Sigmoid colon (tissue), 7 donors: ENCODE data around the gene SRCIN1. TPM values are rescaled to one million over a fixed set of nuclear protein-coding genes. Genes with fewer than 3 reads are reported as not detected.

Experiments
- DNase-seq: peaks from one replicate; pipeline ENCODE4 v3.0.0-alpha.2; 2019
- H3K27ac ChIP-seq, 4 donors: fragments of 200-600 bp; sonication (generic); one replicate each; pipeline ENCODE4 v1.5.1; 2016 to 2019; ENCODE audit warnings: mild to moderate bottlenecking in 1 of 4
- H3K27me3 ChIP-seq, 3 donors: fragments of 200-600 bp; sonication (generic); one replicate each; pipeline ENCODE4 v1.5.1; 2019; ENCODE audit warnings: mild to moderate bottlenecking in 1 of 3
- H3K36me3 ChIP-seq, 4 donors: fragments of 200-600 bp; sonication (generic); one replicate each; pipeline ENCODE4 v1.5.1; 2016 to 2019
- H3K4me1 ChIP-seq, 4 donors: fragments of 200-600 bp; sonication (generic); one replicate each; pipeline ENCODE4 v1.5.1; 2017 to 2019
- H3K4me3 ChIP-seq, 4 donors: fragments of 200-600 bp; sonication (generic); one replicate each; pipeline ENCODE4 v1.5.1; 2017 to 2019; ENCODE audit warnings: mild to moderate bottlenecking in 2 of 4, moderate library complexity in 1 of 4
- H3K9me3 ChIP-seq, 4 donors: fragments of 200-600 bp in 3 of 4; sonication (generic) in 3 of 4; one replicate each; pipeline versions ENCODE4 v1.5.1 to v1.6.1; 2013 to 2019
- EP300 ChIP-seq, 4 donors: sonication (generic); formaldehyde crosslinking; IDR thresholded peaks; one replicate each; pipeline ENCODE4 v1.6.1; 2017; ENCODE audit warnings: antibody characterized with exemption in 4 of 4
- POLR2A ChIP-seq, 2 donors: fragments of 450-650 bp; IDR thresholded peaks; one replicate each; pipeline ENCODE4 v1.6.1; 2016; ENCODE audit warnings: antibody characterized with exemption in 2 of 2, mild to moderate bottlenecking in 2 of 2, moderate library complexity in 2 of 2
- POLR2AphosphoS5 ChIP-seq, 4 donors: sonication (generic); formaldehyde crosslinking; IDR thresholded peaks; one replicate each; pipeline ENCODE4 v1.6.1; 2017; ENCODE audit warnings: antibody characterized with exemption in 4 of 4
- WGBS, 2 donors: extraction: QIAGEN DNeasy Blood & Tissue Kit; methylation state at CpG; one replicate each; pipeline ENCODE4 v1.1.7; 2013; 5-methylcytosine and 5-hydroxymethylcytosine counted together
- intact Hi-C: fragments of 100-400 bp; cut with DNase I; formaldehyde crosslinking; loops from one replicate; pipeline ENCODE4 v1.15.1; 2023
- polyA plus RNA-seq, 3 donors: library from polyadenylated mRNA; stranded (reverse); fragments of 200-250 nt; gene quantifications; one replicate each; pipeline ENCODE4 v1.2.3, GENCODE V29; 2013
- total RNA-seq, 4 donors: library from RNA; depleted of rRNA; stranded (reverse); fragments of >200 nt; gene quantifications; one replicate each; pipeline ENCODE4 v1.1.0, GENCODE V29; 2016
- TF ChIP-seq, protein P1 (sequence below), 4 experiments: fragments of 450-650 bp in 3 of 4; fragments of 200-600 bp in 1 of 4; IDR thresholded peaks; one replicate each; pipeline ENCODE4 v1.5.1; 2016 to 2019; ENCODE audit warnings: antibody characterized with exemption in 4 of 4, mild to moderate bottlenecking in 3 of 4, moderate library complexity in 2 of 4
- donor health status: healthy with polysubstance abuse.
- donor health status: Bipolar disorder and iron deficiency.
- donor health status: healthy.

Gene SRCIN1
- total and polyA plus RNA-seq, 7 donors, result 0.81 to 9.4 (median 1.3) TPM; not detected in 1

DNA sequence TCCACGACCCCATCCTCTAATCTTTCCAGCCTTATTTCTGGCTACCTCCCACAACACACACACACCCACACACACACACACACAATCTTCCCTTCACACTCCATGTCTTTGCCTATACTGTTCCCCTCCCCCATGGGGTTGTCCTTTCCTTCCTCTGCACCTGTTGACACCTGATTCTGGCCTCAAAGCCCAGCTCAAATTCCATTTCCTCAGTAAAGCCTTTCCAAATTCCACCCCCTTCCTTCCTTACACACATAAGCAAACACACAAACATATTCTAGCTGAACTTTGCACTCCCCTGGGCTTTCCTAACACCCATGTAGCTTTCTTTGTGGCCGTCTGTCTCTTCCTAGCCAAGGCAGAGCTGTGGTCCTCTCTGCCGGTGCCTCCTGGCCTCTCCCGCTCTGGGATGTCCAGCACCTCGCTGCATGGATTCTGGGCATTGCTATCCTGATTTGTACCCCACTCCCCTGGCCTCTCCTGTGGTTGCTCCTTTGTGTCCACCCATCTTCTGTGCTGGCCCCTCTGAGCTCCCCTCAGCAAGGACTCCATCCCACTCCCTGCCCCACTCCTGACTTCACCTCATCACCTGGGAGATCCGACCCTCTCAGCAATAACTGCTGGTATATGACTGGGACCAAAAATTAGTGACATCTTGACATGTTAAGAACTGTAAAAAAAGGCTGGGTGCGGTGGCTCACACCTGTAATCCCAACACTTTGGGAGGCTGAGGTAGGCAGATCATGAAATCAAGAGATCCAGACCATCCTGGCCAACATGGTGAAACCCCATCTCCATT lies 8.4 kb upstream of the SRCIN1 start:
- H3K27me3 ChIP-seq, result peaks cover 0 to 22% (median 13%) of the 10 kb centered on the region in 3 donors
- no peaks in the 10 kb centered on the region for H3K4me1 ChIP-seq
- H3K9me3 ChIP-seq, result no peaks in the 10 kb centered on the region
- TF ChIP-seq, protein P1, sequence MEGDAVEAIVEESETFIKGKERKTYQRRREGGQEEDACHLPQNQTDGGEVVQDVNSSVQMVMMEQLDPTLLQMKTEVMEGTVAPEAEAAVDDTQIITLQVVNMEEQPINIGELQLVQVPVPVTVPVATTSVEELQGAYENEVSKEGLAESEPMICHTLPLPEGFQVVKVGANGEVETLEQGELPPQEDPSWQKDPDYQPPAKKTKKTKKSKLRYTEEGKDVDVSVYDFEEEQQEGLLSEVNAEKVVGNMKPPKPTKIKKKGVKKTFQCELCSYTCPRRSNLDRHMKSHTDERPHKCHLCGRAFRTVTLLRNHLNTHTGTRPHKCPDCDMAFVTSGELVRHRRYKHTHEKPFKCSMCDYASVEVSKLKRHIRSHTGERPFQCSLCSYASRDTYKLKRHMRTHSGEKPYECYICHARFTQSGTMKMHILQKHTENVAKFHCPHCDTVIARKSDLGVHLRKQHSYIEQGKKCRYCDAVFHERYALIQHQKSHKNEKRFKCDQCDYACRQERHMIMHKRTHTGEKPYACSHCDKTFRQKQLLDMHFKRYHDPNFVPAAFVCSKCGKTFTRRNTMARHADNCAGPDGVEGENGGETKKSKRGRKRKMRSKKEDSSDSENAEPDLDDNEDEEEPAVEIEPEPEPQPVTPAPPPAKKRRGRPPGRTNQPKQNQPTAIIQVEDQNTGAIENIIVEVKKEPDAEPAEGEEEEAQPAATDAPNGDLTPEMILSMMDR (IDR thresholded peaks at IDR 0.05), result no peak
- no peak for TF ChIP-seq EP300 (IDR thresholded peaks at IDR 0.05)
- TF ChIP-seq POLR2AphosphoS5 (IDR thresholded peaks at IDR 0.05), result no peak
- TF ChIP-seq POLR2A (IDR thresholded peaks at IDR 0.05), result no peak
- H3K4me3 ChIP-seq, result no peak overlapping the region
- WGBS, 2 donors, result 35 to 70% methylated on average over 7 of the region's 7 CpGs
- peak; percentile 42 for DNase-seq
- H3K36me3 ChIP-seq, result no peaks in the 10 kb centered on the region
- H3K27ac ChIP-seq, result no peak overlapping the region
- intact Hi-C loops, result no loop called here

DNA sequence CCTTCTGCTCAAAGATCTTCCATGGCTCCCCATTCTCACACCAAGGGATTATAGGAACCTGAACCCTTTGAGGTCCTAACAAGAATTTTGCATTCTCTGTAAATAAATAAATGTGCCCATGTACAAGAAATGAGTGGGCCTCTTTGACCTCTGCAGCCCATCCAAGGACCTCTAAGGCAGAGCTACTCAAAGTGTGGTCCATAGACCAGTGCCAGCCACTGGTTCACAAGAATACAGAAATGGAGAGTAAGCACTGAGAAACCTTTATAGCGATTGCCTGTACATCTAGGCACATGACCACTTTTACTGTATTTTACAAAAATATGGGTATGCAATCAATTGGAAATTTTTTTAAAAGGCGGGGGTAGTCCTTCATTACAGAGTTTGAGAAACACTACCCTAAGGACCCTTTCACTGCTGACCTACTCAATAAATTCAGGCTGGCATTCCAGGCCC lies 7.8 kb upstream of the SRCIN1 start:
- Histone ChIP-seq H3K4me3 (no peak overlapping the region), H3K36me3 (no peaks in the 10 kb centered on the region), H3K4me1 (no peaks in the 10 kb centered on the region), H3K27me3 (peaks cover 0 to 25% (median 19%) of the 10 kb centered on the region in 3 donors), H3K27ac (no peak overlapping the region), H3K9me3 (no peaks in the 10 kb centered on the region)
- intact Hi-C loops, result no loop called here
- WGBS, 2 donors, result 65 to 82% methylated on average over 2 of the region's 2 CpGs
- TF ChIP-seq POLR2AphosphoS5 (IDR thresholded peaks at IDR 0.05) (no peak), EP300 (IDR thresholded peaks at IDR 0.05) (no peak), POLR2A (IDR thresholded peaks at IDR 0.05) (no peak)
- TF ChIP-seq, protein P1 (IDR thresholded peaks at IDR 0.05), result no peak
- DNase-seq, result no peak

DNA sequence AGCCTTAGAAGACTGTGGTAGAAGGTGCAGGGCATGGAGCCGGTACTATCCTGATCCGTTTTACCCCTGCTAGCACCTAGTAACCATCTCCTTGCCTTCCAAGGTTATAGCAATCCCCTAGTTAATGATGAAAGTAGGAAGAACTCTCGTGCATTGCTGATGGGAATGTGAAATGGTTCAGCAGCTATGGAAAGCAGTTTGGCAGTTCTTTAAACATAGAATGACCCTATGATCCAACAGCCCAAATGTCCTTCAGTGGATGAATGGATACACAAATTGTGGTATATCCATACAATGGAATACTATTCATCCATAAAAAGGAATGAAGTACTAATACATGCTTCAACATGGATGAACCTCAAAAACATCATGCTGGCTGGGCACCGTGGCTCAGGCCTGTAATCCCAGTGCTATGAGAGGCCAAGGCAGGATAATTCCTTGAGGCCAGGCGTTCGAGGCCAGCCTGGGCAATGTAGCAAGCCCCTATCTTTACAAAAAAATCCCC lies 6.2 kb upstream of the SRCIN1 start:
- H3K36me3 ChIP-seq, result no peaks in the 10 kb centered on the region
- TF ChIP-seq EP300 (IDR thresholded peaks at IDR 0.05) (no peak), POLR2AphosphoS5 (IDR thresholded peaks at IDR 0.05) (no peak), POLR2A (IDR thresholded peaks at IDR 0.05) (no peak)
- TF ChIP-seq, protein P1 (IDR thresholded peaks at IDR 0.05), result no peak
- DNase-seq, result no peak
- H3K4me1 ChIP-seq, result peaks cover 0 to 10% (median 8%) of the 10 kb centered on the region in 4 donors
- H3K9me3 ChIP-seq, result no peaks in the 10 kb centered on the region
- intact Hi-C loops, result no loop called here
- no peak overlapping the region for H3K27ac ChIP-seq
- H3K27me3 ChIP-seq, result peaks cover 0 to 38% (median 32%) of the 10 kb centered on the region in 3 donors
- H3K4me3 ChIP-seq, result no peak overlapping the region
- 95 to 97% methylated on average over 6 of the region's 6 CpGs for WGBS, 2 donors

DNA sequence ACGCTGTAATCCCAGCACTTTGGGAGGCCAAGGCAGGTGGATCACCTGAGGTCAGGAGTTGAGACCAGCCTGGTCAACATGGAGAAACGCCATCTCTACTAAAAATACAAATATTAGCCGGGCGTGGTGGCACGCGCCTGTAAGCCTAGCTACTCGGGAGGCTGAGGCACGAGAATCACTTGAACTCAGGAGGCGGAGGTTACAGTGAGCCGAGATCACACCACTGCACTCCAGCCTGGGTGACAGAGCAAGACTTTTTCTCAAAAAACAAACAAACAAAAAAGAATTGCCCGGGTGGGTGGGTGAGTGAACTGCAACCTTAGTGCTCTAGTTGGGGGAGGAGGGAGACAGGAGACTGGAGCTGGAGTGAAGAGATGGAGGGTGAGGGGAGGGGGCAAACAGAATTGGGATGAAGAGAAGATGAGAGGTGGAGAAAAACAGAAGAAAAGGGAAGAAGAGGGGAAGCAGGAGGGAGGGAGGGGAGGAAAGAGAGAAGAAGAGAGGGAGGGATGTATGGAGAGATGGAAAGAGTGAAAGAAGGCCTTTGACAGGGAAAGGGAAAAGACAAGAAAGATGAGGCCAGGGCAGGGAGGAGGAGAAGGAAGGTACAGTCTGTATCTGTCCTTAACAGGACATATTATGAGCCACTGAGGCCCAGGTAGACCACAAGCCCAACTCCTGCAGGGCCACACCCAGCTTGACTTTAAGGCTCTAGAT lies 5.5 kb upstream of the SRCIN1 start:
- peaks cover 0 to 16% (median 15%) of the 10 kb centered on the region in 4 donors for H3K4me1 ChIP-seq
- H3K9me3 ChIP-seq, result no peaks in the 10 kb centered on the region
- no peak for DNase-seq
- H3K36me3 ChIP-seq, result no peaks in the 10 kb centered on the region
- no peak for TF ChIP-seq EP300 (IDR thresholded peaks at IDR 0.05)
- TF ChIP-seq POLR2A (IDR thresholded peaks at IDR 0.05), result no peak
- TF ChIP-seq POLR2AphosphoS5 (IDR thresholded peaks at IDR 0.05), result no peak
- TF ChIP-seq, protein P1 (IDR thresholded peaks at IDR 0.05), result no peak
- H3K27ac ChIP-seq, result no peak overlapping the region
- no peak overlapping the region for H3K4me3 ChIP-seq
- intact Hi-C loops, result no loop called here
- WGBS, 2 donors, result 48 to 80% methylated on average over 11 of the region's 11 CpGs
- H3K27me3 ChIP-seq, result peaks cover 0 to 44% (median 39%) of the 10 kb centered on the region in 3 donors
